ENCODE measurements around the gene CCS. TPM values are rescaled to one million over a fixed set of nuclear protein-coding genes. Genes with fewer than 3 reads are reported as not detected.

CCS gene
- total RNA-seq, 4 donors from 2014 or later: 27.8 to 50.7 (median 34.8) TPM

- no peak for DNase-seq (ENCODE audit: extremely low spot score)
- peak within 1 kb of the TSS; percentile 78 to 87 (median 85) for H3K27ac ChIP-seq (replicated peaks in 1 of 4)
- peaks cover 0 to 22% (median 18%) of the 10 kb centered on the region in 4 donors for H3K36me3 ChIP-seq
Measured at GRCh38 chr11:66546368-66546965, 46.5 kb upstream of the CCS start, which contains the start of gene ACTN3. Gene ACTN3 (plus strand): TSS chr11:66546903. CDS start chr11:66546938, 35 bp downstream.

GRCh38 chr11:66546966-66547661 is 45.9 kb upstream of the CCS start:
- no peaks in the 10 kb centered on the region for H3K27me3 ChIP-seq
- H3K9me3 ChIP-seq: no peaks in the 10 kb centered on the region
- H3K36me3 ChIP-seq: peaks cover 0 to 16% (median 11%) of the 10 kb centered on the region in 4 donors
- H3K4me1 ChIP-seq: peaks cover 28 to 48% (median 38%) of the 10 kb centered on the region in 4 donors
- H3K27ac ChIP-seq (replicated peaks in 1 of 4): peak overlapping the region; percentile 78 to 87 (median 85)
- TF ChIP-seq POLR2AphosphoS5 (IDR thresholded peaks at IDR 0.05) (no peak), POLR2A (IDR thresholded peaks at IDR 0.05; ENCODE audit: low read depth) (no peak), EP300 (IDR thresholded peaks at IDR 0.05) (no peak), CTCF (IDR thresholded peaks at IDR 0.05) (no peak)
- H3K4me3 ChIP-seq: peak overlapping the region; percentile 78 to 83 (median 82)
- no peak for DNase-seq (ENCODE audit: extremely low spot score)
- 39% methylated on average over 13 of the region's 18 CpGs for WGBS
- intact Hi-C loops (cut with DNase I): no loop called here

More at GRCh38 chr11:66546368-66546965, 46.5 kb upstream of the CCS start, which contains the start of gene ACTN3:
- H3K27me3 ChIP-seq: no peaks in the 10 kb centered on the region
- TF ChIP-seq CTCF (IDR thresholded peaks at IDR 0.05): no peak
- no peak for TF ChIP-seq POLR2AphosphoS5 (IDR thresholded peaks at IDR 0.05)
- no peak for TF ChIP-seq POLR2A (IDR thresholded peaks at IDR 0.05; ENCODE audit: low read depth)
- no peak for TF ChIP-seq EP300 (IDR thresholded peaks at IDR 0.05)
- intact Hi-C loops (cut with DNase I): no loop called here
- no peaks in the 10 kb centered on the region for H3K9me3 ChIP-seq
- peak within 1 kb of the TSS; percentile 78 to 83 (median 82) for H3K4me3 ChIP-seq
- WGBS: 3% methylated on average over 12 of the region's 37 CpGs
- H3K4me1 ChIP-seq: peaks cover 28 to 48% (median 38%) of the 10 kb centered on the region in 4 donors

- Histone ChIP-seq H3K4me3 (no peak overlapping the region), H3K36me3 (peaks cover 0 to 10% (median 6%) of the 10 kb centered on the region in 4 donors), H3K27me3 (no peaks in the 10 kb centered on the region), H3K9me3 (no peaks in the 10 kb centered on the region), H3K4me1 (peaks cover 28 to 48% (median 37%) of the 10 kb centered on the region in 4 donors), H3K27ac (replicated peaks in 1 of 4) (peak overlapping the region in 3 of 4 donors; percentile 78 to 87 (median 84))
- intact Hi-C loops (cut with DNase I): no loop called here
- DNase-seq (ENCODE audit: extremely low spot score): no peak
- TF ChIP-seq POLR2AphosphoS5 (IDR thresholded peaks at IDR 0.05) (no peak), POLR2A (IDR thresholded peaks at IDR 0.05; ENCODE audit: low read depth) (no peak), CTCF (IDR thresholded peaks at IDR 0.05) (no peak), EP300 (IDR thresholded peaks at IDR 0.05) (no peak)
- 54% methylated on average over 4 of the region's 5 CpGs for WGBS
Measured at GRCh38 chr11:66547662-66548009, 45.3 kb upstream of the CCS start.

- TF ChIP-seq CTCF (IDR thresholded peaks at IDR 0.05): no peak
- no peak overlapping the region for H3K27ac ChIP-seq (replicated peaks in 1 of 4)
- peaks cover 28 to 47% (median 35%) of the 10 kb centered on the region in 4 donors for H3K4me1 ChIP-seq
- no peaks in the 10 kb centered on the region for H3K9me3 ChIP-seq
- peaks cover 0 to 6% (median 3%) of the 10 kb centered on the region in 4 donors for H3K36me3 ChIP-seq
- WGBS: 69% methylated on average over 10 of the region's 11 CpGs
- DNase-seq (ENCODE audit: extremely low spot score): no peak
- no peaks in the 10 kb centered on the region for H3K27me3 ChIP-seq
- intact Hi-C loops (cut with DNase I): no loop called here
- H3K4me3 ChIP-seq: no peak overlapping the region
Measured at GRCh38 chr11:66548041-66548440, 44.9 kb upstream of the CCS start.

Measured in esophagus muscularis mucosa (tissue), 4 donors.